Tibial artery (tissue), 4 donors: ENCODE measurements around the gene MAST4.

ENCODE experiments used
- DNase-seq, 2 donors: peaks; one replicate each; pipeline ENCODE4 v3.0.0-alpha.2; 2019
- H3K27ac ChIP-seq, 2 donors: fragments of 200-600 bp; sonication (generic) in 1 of 2; 1 replicate in 1 of 2; 2 replicates in 1 of 2; pipeline ENCODE4 v1.5.1; 2018 to 2019; ENCODE audit warnings: mild to moderate bottlenecking in 1 of 2
- H3K27me3 ChIP-seq, 2 donors: fragments of 200-600 bp; sonication (generic) in 1 of 2; one replicate each; pipeline versions ENCODE4 v1.5.1 to v1.6.0; 2016 to 2019
- H3K36me3 ChIP-seq, 3 donors: fragments of 200-600 bp; sonication (generic) in 2 of 3; one replicate each; pipeline ENCODE4 v1.5.1; 2016 to 2019; ENCODE audit warnings: mild to moderate bottlenecking in 2 of 3
- H3K4me1 ChIP-seq, 4 donors: fragments of 200-600 bp; sonication (generic) in 2 of 4; 1 replicate in 3 of 4; 2 replicates in 1 of 4; pipeline ENCODE4 v1.5.1; 2016 to 2019
- H3K4me3 ChIP-seq, 2 donors: fragments of 200-600 bp; sonication (generic) in 1 of 2; 1 replicate in 1 of 2; 2 replicates in 1 of 2; pipeline ENCODE4 v1.5.1; 2018 to 2019; ENCODE audit warnings: mild to moderate bottlenecking in 2 of 2
- H3K9me3 ChIP-seq, 3 donors: fragments of 200-600 bp; sonication (generic) in 1 of 3; one replicate each; pipeline ENCODE4 v1.5.1; 2016 to 2019
- CTCF ChIP-seq, 2 experiments: fragments of 200-600 bp in 1 of 2; fragments of 450-650 bp in 1 of 2; IDR thresholded peaks; one replicate each; pipeline ENCODE4 v1.5.1; 2017 to 2019; ENCODE audit warnings: antibody characterized with exemption in 2 of 2, mild to moderate bottlenecking in 1 of 2, moderate library complexity in 1 of 2
- intact Hi-C: fragments of 100-400 bp; cut with DNase I; formaldehyde crosslinking; loops from one replicate; pipeline ENCODE4 v1.15.0; 2023; ENCODE audit warnings: low total_unique reads

The MAST4 gene

GRCh38 chr5:66793049-66793448 lies 196.9 kb downstream of the MAST4 start:
- Histone ChIP-seq H3K27ac (no peak overlapping the region), H3K4me3 (no peak overlapping the region), H3K4me1 (no peaks in the 10 kb centered on the region), H3K9me3 (no peaks in the 10 kb centered on the region), H3K36me3 (no peaks in the 10 kb centered on the region), H3K27me3 (no peaks in the 10 kb centered on the region)
- no peak for DNase-seq
- intact Hi-C loops: no loop called here
- TF ChIP-seq CTCF (IDR thresholded peaks at IDR 0.05): no peak

GRCh38 chr5:66795682-66796081 lies 199.5 kb downstream of the MAST4 start:
- Histone ChIP-seq H3K4me1 (no peaks in the 10 kb centered on the region), H3K36me3 (no peaks in the 10 kb centered on the region), H3K27me3 (peaks cover 0 to 2% of the 10 kb centered on the region in 2 donors), H3K9me3 (no peaks in the 10 kb centered on the region), H3K27ac (no peak overlapping the region), H3K4me3 (no peak overlapping the region)
- TF ChIP-seq CTCF (IDR thresholded peaks at IDR 0.05): no peak
- no peak for DNase-seq
- intact Hi-C loops: no loop called here

DNA sequence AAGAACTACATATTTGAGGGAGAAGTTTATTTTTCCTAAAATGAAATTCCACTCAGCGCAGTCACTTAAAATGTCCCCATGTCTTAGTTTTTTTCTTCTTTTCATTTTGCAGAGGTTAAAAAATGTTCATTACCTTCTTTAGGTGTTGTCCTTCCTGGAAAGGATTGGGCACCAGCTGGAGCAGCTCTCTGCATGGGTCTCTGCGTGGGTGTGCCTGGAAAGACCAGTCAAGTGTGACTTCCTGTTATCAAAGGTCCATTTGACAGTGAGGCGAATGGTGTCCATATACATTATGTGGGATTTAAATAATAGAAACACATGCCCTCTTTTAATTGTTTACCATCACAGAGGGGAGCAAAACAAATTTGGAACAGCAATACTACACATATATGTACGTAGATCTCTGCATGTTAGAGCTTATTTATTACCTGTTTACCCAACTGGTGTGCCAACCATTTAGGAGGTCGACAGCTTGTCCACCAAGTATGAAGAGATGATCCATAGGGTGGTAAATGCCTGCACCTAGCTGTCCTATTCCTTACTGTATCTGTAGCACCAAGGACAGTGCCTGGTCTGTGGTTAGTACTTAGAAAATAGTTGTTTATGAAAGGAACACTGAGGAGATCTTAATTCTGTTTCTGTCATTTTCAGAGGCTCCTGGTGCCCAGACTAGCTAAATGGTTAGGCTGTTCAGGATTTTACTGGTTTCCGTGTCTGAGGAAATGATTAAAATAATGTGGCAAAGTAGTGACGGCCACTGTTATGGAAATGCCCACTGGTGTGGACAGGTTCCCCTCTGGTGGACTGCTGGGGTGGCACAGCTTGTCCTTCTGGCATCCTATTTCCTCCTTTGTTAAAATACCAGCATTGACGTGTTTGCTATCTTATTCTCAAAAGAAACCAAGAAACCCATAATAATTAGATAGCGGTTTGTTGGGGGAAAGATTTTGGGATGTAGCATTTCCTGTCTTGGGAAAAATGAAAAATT lies 200.4 kb downstream of the MAST4 start:
- Histone ChIP-seq H3K9me3 (no peaks in the 10 kb centered on the region), H3K36me3 (no peaks in the 10 kb centered on the region), H3K27ac (no peak overlapping the region), H3K4me1 (no peaks in the 10 kb centered on the region), H3K27me3 (peaks cover 0 to 2% of the 10 kb centered on the region in 2 donors), H3K4me3 (no peak overlapping the region)
- intact Hi-C loops: no loop called here
- no peak for TF ChIP-seq CTCF (IDR thresholded peaks at IDR 0.05)
- no peak for DNase-seq

DNA sequence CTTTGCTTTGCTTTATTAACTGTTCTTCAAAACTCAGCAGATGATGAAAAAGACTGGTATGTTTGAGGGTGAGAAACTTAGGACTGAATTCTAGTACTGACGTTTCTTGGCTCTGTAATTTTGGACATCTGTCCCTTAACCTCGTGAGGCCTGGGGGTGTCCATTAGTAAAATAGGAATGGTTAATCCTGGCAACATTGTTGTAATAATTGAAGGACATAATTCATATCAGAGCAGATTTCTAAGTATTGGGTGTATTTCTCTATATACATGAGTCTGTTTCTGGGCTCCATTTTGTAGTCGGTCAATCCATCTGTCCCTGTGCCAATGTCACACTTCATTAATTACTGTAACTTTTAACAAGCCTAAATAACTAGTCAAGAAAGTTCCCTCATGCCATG lies 206.7 kb downstream of the MAST4 start:
- H3K4me1 ChIP-seq: no peaks in the 10 kb centered on the region
- peaks cover 0 to 2% of the 10 kb centered on the region in 2 donors for H3K27me3 ChIP-seq
- DNase-seq: no peak
- no peaks in the 10 kb centered on the region for H3K36me3 ChIP-seq
- H3K9me3 ChIP-seq: no peaks in the 10 kb centered on the region
- TF ChIP-seq CTCF (IDR thresholded peaks at IDR 0.05): no peak
- H3K4me3 ChIP-seq: no peak overlapping the region
- intact Hi-C loops: no loop called here
- H3K27ac ChIP-seq: no peak overlapping the region

DNA sequence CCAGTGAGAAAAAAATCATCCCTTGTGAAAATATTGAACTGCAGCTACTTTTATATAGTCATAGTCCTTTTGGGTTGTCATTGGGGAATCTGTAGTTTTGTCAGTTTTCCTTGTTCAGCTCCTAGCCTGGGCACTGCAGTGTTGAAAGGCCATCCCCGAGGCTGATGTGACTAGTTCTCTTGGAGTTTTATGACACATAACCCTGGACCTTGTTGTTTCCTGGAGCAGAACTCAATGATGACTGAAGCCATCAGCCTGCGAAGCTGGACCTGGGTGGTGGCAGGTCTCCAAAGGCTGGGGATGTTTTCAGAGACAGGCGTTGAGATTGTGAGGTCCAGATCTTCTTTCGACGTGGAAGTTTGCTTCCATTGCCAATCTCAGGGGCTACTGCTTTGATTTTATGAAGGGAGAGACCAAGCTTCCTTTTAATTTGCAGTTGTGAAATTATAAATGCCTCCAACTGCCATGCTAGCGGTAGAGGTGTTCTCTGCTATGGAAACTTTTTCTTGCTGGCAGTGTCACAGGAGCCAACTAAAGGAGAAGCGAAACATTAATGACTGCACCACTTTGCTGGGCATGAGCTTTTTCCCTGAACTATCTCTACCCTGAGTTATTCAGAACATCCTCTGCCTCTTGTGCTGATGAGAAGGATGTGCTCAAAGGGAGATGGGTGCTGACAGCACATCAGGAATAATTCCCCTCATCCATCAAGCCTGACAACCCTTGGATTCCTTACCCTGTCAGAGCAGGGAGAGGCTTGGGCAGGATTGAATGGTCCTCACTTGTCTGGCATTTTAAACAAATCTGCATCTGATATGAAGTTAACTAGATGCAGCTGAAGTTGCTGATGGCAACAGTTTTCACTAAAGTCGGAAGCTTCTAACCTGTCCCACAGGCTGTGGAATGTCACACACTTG lies 209.6 kb downstream of the MAST4 start:
- TF ChIP-seq CTCF (IDR thresholded peaks at IDR 0.05): no peak
- DNase-seq: no peak
- Histone ChIP-seq H3K36me3 (no peaks in the 10 kb centered on the region), H3K4me1 (no peaks in the 10 kb centered on the region), H3K27ac (no peak overlapping the region), H3K9me3 (no peaks in the 10 kb centered on the region), H3K27me3 (peaks cover 0 to 6% of the 10 kb centered on the region in 2 donors), H3K4me3 (no peak overlapping the region)
- intact Hi-C loops: no loop called here
